PC-3 (cell line): Measurements from ENCODE around the gene AGTR1. TPM values are rescaled to one million over a fixed set of nuclear protein-coding genes. Genes with fewer than 3 reads are reported as not detected.
"Not testable (repeated sequence)": the region's sequence is repeated elsewhere in the genome, so short reads cannot be mapped to it uniquely, and the experiment has no call there.

Experiments used
- ATAC-seq: fragments of 200-7000 bp; cut with Tn5 transposase; 2 replicates; pipeline ENCODE4 v1.9.1; 2020; ENCODE audit warnings: mild to moderate bottlenecking, moderate library complexity
- BruUV-seq: library from RNA; stranded (reverse); fragments of 400-500 nt; replicated peaks from 2 replicates; lab custom pipeline; 2021; lab: Mats Ljungman, UMichigan
- CTCF ChIA-PET: fragments of 300-600 bp; sonication (Branson Sonifier 250); formaldehyde crosslinking; loops from one replicate; lab custom pipeline; 2022; ENCODE audit warnings: antibody characterized with exemption; lab: Charles Lee
- POLR2A ChIA-PET: fragments of 300-600 bp; sonication (Branson Sonifier 250); formaldehyde crosslinking; loops from one replicate; lab custom pipeline; 2022; ENCODE audit warnings: antibody characterized with exemption; ENCODE audit not compliant: unreplicated experiment; lab: Charles Lee
- DNase-seq: peaks from one replicate; pipeline ENCODE4 v3.0.0-alpha.2; 2015
- H2AFZ ChIP-seq: fragments of 300-600 bp; sonication (generic); 2 replicates; pipeline ENCODE4 v1.6.0; 2016; ENCODE audit warnings: antibody characterized with exemption, low read length
- H3F3A ChIP-seq: fragments of 300-600 bp; sonication (generic); one replicate; pipeline ENCODE4 v1.6.0; 2017; ENCODE audit warnings: antibody characterized with exemption, low read length, control low read depth, mild to moderate bottlenecking; ENCODE audit not compliant: unreplicated experiment
- H3K27ac ChIP-seq: fragments of 300-600 bp; sonication (generic); 2 replicates; pipeline ENCODE4 v1.5.1; 2016; ENCODE audit warnings: mild to moderate bottlenecking, low read length
- H3K27me3 ChIP-seq: fragments of 300-600 bp; sonication (generic); 2 replicates; pipeline ENCODE4 v1.6.1; 2016; ENCODE audit warnings: low read length, mixed read lengths
- H3K36me3 ChIP-seq: fragments of 300-600 bp; sonication (generic); 2 replicates; pipeline ENCODE4 v1.6.1; 2016; ENCODE audit warnings: low read depth, mixed run types, low read length, mixed read lengths
- H3K4me1 ChIP-seq: fragments of 300-600 bp; sonication (generic); 2 replicates; pipeline ENCODE4 v1.5.1; 2016; ENCODE audit warnings: low read length; ENCODE audit not compliant: insufficient read depth
- H3K4me2 ChIP-seq: fragments of 300-600 bp; sonication (generic); 2 replicates; pipeline ENCODE4 v1.6.0; 2016; ENCODE audit warnings: low read length
- H3K4me3 ChIP-seq: fragments of 300-600 bp; sonication (generic); 2 replicates; pipeline ENCODE4 v1.5.1; 2016; ENCODE audit warnings: mild to moderate bottlenecking, low read length, mixed read lengths
- H3K79me2 ChIP-seq: fragments of 300-600 bp; sonication (generic); 2 replicates; pipeline ENCODE4 v1.6.1; 2017; ENCODE audit warnings: low read length, mixed read lengths
- H3K9ac ChIP-seq: fragments of 300-600 bp; sonication (generic); 2 replicates; pipeline ENCODE4 v1.6.0; 2016; ENCODE audit warnings: mild to moderate bottlenecking, low read length
- H3K9me2 ChIP-seq: fragments of 300-600 bp; sonication (generic); replicated peaks from 2 replicates; pipeline ENCODE4 v1.6.1; 2016; ENCODE audit warnings: mixed run types, low read length, mixed read lengths
- H3K9me3 ChIP-seq: fragments of 300-600 bp; sonication (generic); 2 replicates; pipeline ENCODE4 v1.6.1; 2016; ENCODE audit warnings: low read length, mixed read lengths
- H4K20me1 ChIP-seq: fragments of 300-600 bp; sonication (generic); 2 replicates; pipeline ENCODE4 v1.6.1; 2016; ENCODE audit warnings: low read length, mixed read lengths
- CTCF ChIP-seq: fragments of 300-600 bp; sonication (generic); conservative IDR thresholded peaks from 2 replicates; pipeline ENCODE4 v1.5.1; 2017; ENCODE audit warnings: antibody characterized with exemption, low read depth, mild to moderate bottlenecking, low read length
- EZH2 ChIP-seq: fragments of 300-600 bp; sonication (generic); IDR thresholded peaks from one replicate; pipeline ENCODE4 v1.6.1; 2017; ENCODE audit warnings: antibody characterized with exemption, mild to moderate bottlenecking, low read length; ENCODE audit not compliant: unreplicated experiment
- EZH2phosphoT487 ChIP-seq: fragments of 300-600 bp; sonication (generic); IDR thresholded peaks from 2 replicates; pipeline ENCODE4 v1.6.1; 2018; ENCODE audit warnings: mild to moderate bottlenecking, antibody characterized with exemption, low read length, borderline replicate concordance
- intact Hi-C: fragments of 100-400 bp; cut with micrococcal nuclease; formaldehyde crosslinking; loops from 2 replicates; pipeline ENCODE4 v1.9.0; 2023
- total RNA-seq: library from RNA; depleted of rRNA; stranded (reverse); fragments of >200 nt; gene quantifications from 2 replicates; pipeline ENCODE4 v1.2.3, GENCODE V29; 2014

AGTR1 gene
- total RNA-seq, 1 experiment from 2014 or later = 0.15 TPM

- Histone ChIP-seq H3K9me3 (no peaks in the 10 kb centered on the region), H3K9me2 (no peaks in the 10 kb centered on the region), H3K4me1 (no peaks in the 10 kb centered on the region), H3K36me3 (no peaks in the 10 kb centered on the region), H2AFZ (no peak overlapping the region), H3K4me2 (no peak overlapping the region), H3K4me3 (no peak overlapping the region), H3K79me2 (no peaks in the 10 kb centered on the region), H3K27ac (no peak overlapping the region), H4K20me1 (no peaks in the 10 kb centered on the region), H3K9ac (no peak overlapping the region), H3K27me3 (no peaks in the 10 kb centered on the region), H3F3A (no peaks in the 10 kb centered on the region)
- no TSS peak for BruUV-seq
- intact Hi-C loops = no loop called here
- ChIA-PET POLR2A (no interaction called here), CTCF (no interaction called here)
- ATAC-seq (no peak), DNase-seq (no peak)
- TF ChIP-seq EZH2phosphoT487 (no peak), EZH2 (no peak), CTCF (no peak)
Measured at GRCh38 chr3:148778926-148779325, 81.2 kb downstream of the AGTR1 start.

GRCh38 chr3:148785026-148785425 lies 87.3 kb downstream of the AGTR1 start:
- H3K79me2 ChIP-seq, H3K9ac ChIP-seq, BruUV-seq, ATAC-seq, H3K27ac ChIP-seq, H3K4me2 ChIP-seq, H3K9me2 ChIP-seq, POLR2A ChIA-PET, H3K36me3 ChIP-seq, DNase-seq, H3K9me3 ChIP-seq, CTCF ChIA-PET, H2AFZ ChIP-seq, H3F3A ChIP-seq, intact Hi-C loops, H3K4me3 ChIP-seq, H4K20me1 ChIP-seq, H3K4me1 ChIP-seq: not testable (repeated sequence)
- H3K27me3 ChIP-seq = peaks cover 18% of the 10 kb centered on the region; the same call in 1 of the 2 replicates

- H3K4me1 ChIP-seq, H3K79me2 ChIP-seq, H3K9me3 ChIP-seq, H4K20me1 ChIP-seq, H3K4me3 ChIP-seq, BruUV-seq, H3K9ac ChIP-seq, H2AFZ ChIP-seq, POLR2A ChIA-PET, H3K9me2 ChIP-seq, CTCF ChIA-PET, ATAC-seq, H3K27ac ChIP-seq, H3K36me3 ChIP-seq, DNase-seq, H3K4me2 ChIP-seq, intact Hi-C loops, H3F3A ChIP-seq: not testable (repeated sequence)
- H3K27me3 ChIP-seq = peaks cover 29% of the 10 kb centered on the region; the same call in 1 of the 2 replicates
Measured at GRCh38 chr3:148786159-148786558, 88.5 kb downstream of the AGTR1 start.

GRCh38 chr3:148789146-148789545 lies 91.4 kb downstream of the AGTR1 start:
- peaks cover 39% of the 10 kb centered on the region for H3K27me3 ChIP-seq
- ChIA-PET CTCF (no interaction called here), POLR2A (no interaction called here)
- H3K36me3 ChIP-seq = no peaks in the 10 kb centered on the region
- H2AFZ ChIP-seq = no peak overlapping the region
- no peak overlapping the region for H3K4me3 ChIP-seq
- no peak for DNase-seq
- no peak overlapping the region for H3K9ac ChIP-seq
- H3K27ac ChIP-seq = no peak overlapping the region
- H3K4me1 ChIP-seq = no peaks in the 10 kb centered on the region
- no peaks in the 10 kb centered on the region for H3K9me3 ChIP-seq
- H3F3A ChIP-seq = no peaks in the 10 kb centered on the region
- H3K9me2 ChIP-seq = no peaks in the 10 kb centered on the region
- H3K4me2 ChIP-seq = no peak overlapping the region
- no peak for ATAC-seq
- H3K79me2 ChIP-seq = no peaks in the 10 kb centered on the region
- no TSS peak for BruUV-seq
- TF ChIP-seq CTCF (no peak), EZH2phosphoT487 (no peak), EZH2 (no peak)
- intact Hi-C loops = no loop called here
- H4K20me1 ChIP-seq = no peaks in the 10 kb centered on the region
